Thoracic aorta (tissue), 2 donors: Measurements from ENCODE around the gene POLE2. TPM values are rescaled to one million over a fixed set of nuclear protein-coding genes. Genes with fewer than 3 reads are reported as not detected.
"Not testable (repeated sequence)": the region's sequence is repeated elsewhere in the genome, so short reads cannot be mapped to it uniquely, and the experiment has no call there.

ENCODE experiments used
- ATAC-seq: fragments of 150-250 bp; one replicate; pipeline ENCODE4 v1.8.0; 2017; ENCODE audit warnings: low read depth; ENCODE audit not compliant: insufficient number of reproducible peaks, low FRiP score
- DNase-seq: peaks from one replicate; pipeline ENCODE4 v3.0.0-alpha.2; 2020; ENCODE audit warnings: low spot score
- H3K27ac ChIP-seq, 2 donors: fragments of 200-600 bp; sonication (generic); 1 replicate in 1 of 2; 2 replicates in 1 of 2; pipeline ENCODE4 v1.5.1; 2016; ENCODE audit warnings: mild to moderate bottlenecking in 2 of 2, moderate library complexity in 2 of 2
- H3K27me3 ChIP-seq: fragments of 200-600 bp; sonication (generic); replicated peaks from 2 replicates; pipeline ENCODE4 v1.6.0; 2016; ENCODE audit warnings: mild to moderate bottlenecking; ENCODE audit not compliant: insufficient read depth
- H3K36me3 ChIP-seq: fragments of 200-600 bp; sonication (generic); one replicate; pipeline ENCODE4 v1.5.1; 2016
- H3K4me1 ChIP-seq, 2 donors: fragments of 200-600 bp; sonication (generic); 1 replicate in 1 of 2; 2 replicates in 1 of 2; pipeline versions ENCODE4 v1.5.1 to v1.6.0; 2016; ENCODE audit warnings: low read depth in 2 of 2, mild to moderate bottlenecking in 1 of 2; ENCODE audit not compliant: control insufficient read depth in 1 of 2
- H3K4me3 ChIP-seq: fragments of 200-600 bp; sonication (generic); 2 replicates; pipeline ENCODE4 v1.5.1; 2016; ENCODE audit warnings: mild to moderate bottlenecking
- H3K9me3 ChIP-seq: fragments of 200-600 bp; sonication (generic); 2 replicates; pipeline ENCODE4 v1.5.1; 2016
- total RNA-seq, 2 donors: library from RNA; depleted of rRNA; stranded (reverse); fragments of >200 nt; gene quantifications; one replicate each; pipeline versions ENCODE4 v1.1.0 to v1.2.3, GENCODE V29; 2016
- TF ChIP-seq, protein P1 (sequence below): fragments of 200-600 bp; sonication (generic); IDR thresholded peaks from one replicate; pipeline ENCODE4 v1.5.1; 2019; ENCODE audit warnings: antibody characterized with exemption

POLE2 gene
- total RNA-seq, 2 donors from 2014 or later, result 0.27 to 9.1 TPM

DNA sequence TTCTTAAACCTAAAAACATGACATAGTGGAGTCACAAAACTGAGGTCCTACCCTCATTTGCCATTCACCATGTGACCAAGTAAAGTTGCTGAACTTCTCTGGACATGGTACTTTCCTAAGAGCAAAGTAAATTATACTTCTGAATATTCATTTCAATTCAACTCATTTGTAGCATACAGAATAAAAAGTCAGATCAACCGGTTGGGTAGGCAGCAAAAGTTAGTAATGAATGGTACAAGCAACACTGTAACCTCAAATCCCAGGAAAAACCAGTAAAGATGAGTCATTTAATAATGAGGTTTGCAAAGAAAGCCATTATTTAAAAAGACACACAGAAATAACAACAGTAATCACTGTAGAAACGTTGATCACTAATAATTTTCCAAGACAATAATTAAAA lies 8.7 kb downstream of the POLE2 start:
- H3K4me1 ChIP-seq, result no peaks in the 10 kb centered on the region
- no peaks in the 10 kb centered on the region for H3K9me3 ChIP-seq
- no peak overlapping the region for H3K27ac ChIP-seq
- H3K36me3 ChIP-seq, result no peaks in the 10 kb centered on the region
- TF ChIP-seq, protein P1, sequence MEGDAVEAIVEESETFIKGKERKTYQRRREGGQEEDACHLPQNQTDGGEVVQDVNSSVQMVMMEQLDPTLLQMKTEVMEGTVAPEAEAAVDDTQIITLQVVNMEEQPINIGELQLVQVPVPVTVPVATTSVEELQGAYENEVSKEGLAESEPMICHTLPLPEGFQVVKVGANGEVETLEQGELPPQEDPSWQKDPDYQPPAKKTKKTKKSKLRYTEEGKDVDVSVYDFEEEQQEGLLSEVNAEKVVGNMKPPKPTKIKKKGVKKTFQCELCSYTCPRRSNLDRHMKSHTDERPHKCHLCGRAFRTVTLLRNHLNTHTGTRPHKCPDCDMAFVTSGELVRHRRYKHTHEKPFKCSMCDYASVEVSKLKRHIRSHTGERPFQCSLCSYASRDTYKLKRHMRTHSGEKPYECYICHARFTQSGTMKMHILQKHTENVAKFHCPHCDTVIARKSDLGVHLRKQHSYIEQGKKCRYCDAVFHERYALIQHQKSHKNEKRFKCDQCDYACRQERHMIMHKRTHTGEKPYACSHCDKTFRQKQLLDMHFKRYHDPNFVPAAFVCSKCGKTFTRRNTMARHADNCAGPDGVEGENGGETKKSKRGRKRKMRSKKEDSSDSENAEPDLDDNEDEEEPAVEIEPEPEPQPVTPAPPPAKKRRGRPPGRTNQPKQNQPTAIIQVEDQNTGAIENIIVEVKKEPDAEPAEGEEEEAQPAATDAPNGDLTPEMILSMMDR, result no peak
- no peak for ATAC-seq
- no peak for DNase-seq
- no peak overlapping the region for H3K4me3 ChIP-seq
- no peaks in the 10 kb centered on the region for H3K27me3 ChIP-seq

DNA sequence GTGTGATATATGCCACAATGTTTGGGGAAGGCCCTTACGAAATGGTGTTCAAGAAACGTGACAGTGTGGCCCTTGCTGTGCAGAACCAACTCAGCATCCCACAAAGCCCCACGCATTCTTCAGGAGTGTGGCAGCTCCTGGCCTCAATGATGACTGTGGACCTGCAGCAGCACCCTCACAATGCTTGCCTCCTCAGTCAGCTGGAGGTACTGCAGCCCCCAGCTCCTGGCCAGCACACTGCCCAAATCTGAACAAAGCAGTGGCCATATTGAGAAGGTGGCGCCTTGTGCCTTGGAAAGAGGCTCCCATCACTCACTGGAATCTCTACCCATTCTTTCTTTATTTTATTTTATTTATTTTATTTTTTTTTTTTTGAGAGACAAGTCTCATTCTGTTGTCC lies 10.4 kb downstream of the POLE2 start:
- no peak overlapping the region for H3K4me3 ChIP-seq
- H3K4me1 ChIP-seq, result no peaks in the 10 kb centered on the region
- DNase-seq, result no peak
- ATAC-seq, result no peak
- no peaks in the 10 kb centered on the region for H3K9me3 ChIP-seq
- no peaks in the 10 kb centered on the region for H3K27me3 ChIP-seq
- TF ChIP-seq, protein P1, result no peak
- H3K36me3 ChIP-seq, result no peaks in the 10 kb centered on the region
- H3K27ac ChIP-seq, result no peak overlapping the region

DNA sequence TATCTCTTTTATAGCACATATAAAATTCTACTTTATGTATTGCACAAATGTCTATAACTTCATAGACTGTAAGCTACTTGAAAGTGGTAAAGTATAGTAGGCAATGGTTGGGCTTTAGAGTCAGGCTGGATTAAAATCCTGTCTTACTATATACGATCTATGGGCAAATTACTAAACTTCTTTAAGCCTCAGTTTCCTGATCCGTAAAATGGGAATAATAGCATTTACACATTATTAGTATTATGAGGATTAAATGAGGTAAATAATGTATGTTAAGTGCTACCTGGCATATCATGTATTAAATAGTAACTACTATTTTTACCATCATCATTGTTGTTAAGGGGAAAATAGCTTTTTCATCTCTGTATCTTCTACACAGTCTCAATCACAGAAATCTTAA lies 14.4 kb downstream of the POLE2 start:
- Histone ChIP-seq H3K27ac (no peak overlapping the region), H3K27me3 (no peaks in the 10 kb centered on the region), H3K9me3 (no peaks in the 10 kb centered on the region), H3K36me3 (no peaks in the 10 kb centered on the region), H3K4me3 (no peak overlapping the region), H3K4me1 (no peaks in the 10 kb centered on the region)
- TF ChIP-seq, protein P1, result no peak
- ATAC-seq (no peak), DNase-seq (no peak)

DNA sequence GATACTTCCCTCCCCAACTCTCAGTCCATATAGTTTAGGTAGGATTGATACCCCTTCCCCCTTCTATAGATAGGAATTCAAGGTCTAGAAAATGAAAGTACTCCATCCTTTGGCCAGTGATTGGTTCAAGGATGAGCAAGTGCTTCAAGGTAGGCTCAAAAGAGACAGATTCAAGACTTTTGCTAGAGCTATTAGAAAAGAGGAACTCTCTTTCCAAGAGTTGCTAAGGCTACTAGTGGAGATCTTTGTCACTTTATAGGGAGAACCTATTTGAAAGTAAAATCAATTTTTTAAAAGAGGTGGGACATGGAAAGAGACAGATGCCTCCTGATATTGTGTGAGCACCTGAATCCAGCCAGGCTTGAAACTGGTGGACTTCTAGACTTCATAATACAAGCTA lies 17.5 kb downstream of the POLE2 start:
- Histone ChIP-seq H3K27ac (no peak overlapping the region), H3K4me3 (no peak overlapping the region), H3K9me3 (no peaks in the 10 kb centered on the region), H3K4me1 (no peaks in the 10 kb centered on the region), H3K27me3 (no peaks in the 10 kb centered on the region), H3K36me3 (no peaks in the 10 kb centered on the region)
- ATAC-seq, result no peak
- TF ChIP-seq, protein P1, result no peak
- DNase-seq, result no peak

DNA sequence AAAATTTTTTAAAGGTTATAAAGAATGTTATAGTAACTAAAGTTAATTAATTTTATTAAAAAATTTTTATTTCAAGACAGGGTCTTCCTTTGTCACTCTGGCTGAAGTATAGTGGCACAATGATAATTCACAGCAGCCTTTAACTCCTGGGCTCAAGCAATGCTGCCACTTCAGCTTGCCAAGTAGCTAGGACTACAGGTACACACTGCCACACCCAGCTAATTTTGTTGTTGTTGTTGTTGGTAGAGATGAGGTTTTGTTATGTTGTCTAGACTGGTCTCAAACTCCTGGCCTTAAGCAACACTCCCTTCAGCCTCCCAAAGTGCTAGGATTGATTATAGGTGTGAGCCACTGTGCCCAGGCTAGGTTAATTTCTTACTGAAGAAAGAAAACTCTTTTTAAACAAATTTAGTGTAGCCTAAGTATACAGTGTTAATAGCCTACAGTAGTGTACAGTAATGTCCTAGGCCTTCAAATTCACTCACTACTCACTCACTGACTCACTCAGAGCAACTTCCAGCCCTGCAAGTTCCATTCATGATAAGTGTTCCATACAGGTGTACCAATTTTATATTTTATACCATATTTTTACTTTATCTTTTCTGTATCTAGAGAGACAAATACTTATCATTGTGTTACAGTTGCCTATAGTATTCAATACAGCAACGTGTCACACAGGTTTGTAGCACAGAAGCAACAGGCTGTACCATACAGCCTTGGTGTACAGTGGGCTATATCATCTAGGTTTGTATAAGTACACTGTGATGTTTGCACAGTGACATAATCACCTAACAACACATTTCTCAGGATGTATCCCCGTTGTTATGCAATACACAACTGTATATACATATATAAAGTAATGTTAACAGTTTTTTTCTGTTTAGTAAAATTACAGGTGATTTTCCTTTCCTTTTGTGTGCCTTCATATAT lies 28.2 kb downstream of the POLE2 start:
- no peak for DNase-seq
- Histone ChIP-seq H3K27ac (no peak overlapping the region), H3K36me3 (no peaks in the 10 kb centered on the region), H3K9me3 (no peaks in the 10 kb centered on the region), H3K4me1 (no peaks in the 10 kb centered on the region), H3K27me3 (no peaks in the 10 kb centered on the region), H3K4me3 (no peak overlapping the region)
- TF ChIP-seq, protein P1, result no peak
- no peak for ATAC-seq

DNA sequence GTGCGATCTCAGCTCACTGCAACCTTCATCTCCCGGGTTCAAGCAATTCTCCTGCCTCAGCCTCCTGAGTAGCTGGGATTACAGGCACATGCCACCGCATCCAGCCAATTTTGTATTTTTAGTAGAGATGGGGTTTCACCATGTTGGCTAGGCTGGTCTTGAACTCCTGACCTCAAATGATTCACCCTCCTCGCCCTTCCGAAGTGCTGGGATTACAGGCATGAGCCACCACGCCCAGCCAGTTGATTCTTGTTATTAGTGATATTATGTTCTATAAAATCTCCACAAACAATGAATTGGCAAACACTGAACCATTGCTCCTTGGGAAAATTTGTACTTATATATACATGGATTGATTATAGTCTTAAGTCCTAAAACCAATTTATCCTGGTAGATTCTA lies 30.5 kb downstream of the POLE2 start:
- not testable (repeated sequence) for H3K4me3 ChIP-seq, DNase-seq, H3K27me3 ChIP-seq, H3K27ac ChIP-seq, H3K36me3 ChIP-seq, H3K9me3 ChIP-seq, ATAC-seq, H3K4me1 ChIP-seq
